Mucosa of descending colon (tissue), 3 donors: Measurements from ENCODE around the gene NPAS2. TPM values are rescaled to one million over a fixed set of nuclear protein-coding genes. Genes with fewer than 3 reads are reported as not detected.

Experiments used
- ATAC-seq: fragments of 200-7000 bp; cut with Tn5 transposase; one replicate; pipeline ENCODE4 v1.9.1; 2020; ENCODE audit warnings: mild to moderate bottlenecking, moderate library complexity
- DNase-seq, 3 donors: peaks; one replicate each; pipeline ENCODE4 v3.0.0-alpha.2; 2020
- H3K36me3 ChIP-seq: fragments of 200-600 bp; one replicate; pipeline ENCODE4 v1.8.0; 2021; ENCODE audit warnings: low read depth, mild to moderate bottlenecking
- H3K4me1 ChIP-seq: fragments of 200-600 bp; one replicate; pipeline ENCODE4 v1.8.0; 2021; ENCODE audit warnings: low read depth, mild to moderate bottlenecking
- H3K4me3 ChIP-seq: fragments of 200-600 bp; one replicate; pipeline ENCODE4 v1.8.0; 2021; ENCODE audit warnings: mild to moderate bottlenecking
- H3K9me3 ChIP-seq: fragments of 200-600 bp; one replicate; pipeline ENCODE4 v1.8.0; 2021; ENCODE audit warnings: mild to moderate bottlenecking
- CTCF ChIP-seq: fragments of 200-600 bp; IDR thresholded peaks from one replicate; pipeline ENCODE4 v1.8.0; 2022; ENCODE audit warnings: antibody characterized with exemption, mild to moderate bottlenecking
- intact Hi-C, 2 donors: fragments of 100-400 bp; cut with DNase I in 1 of 2; cut with micrococcal nuclease in 1 of 2; formaldehyde crosslinking; loops; one replicate each; pipeline versions ENCODE4 v1.11.0 to v1.11.1; 2022; cut with DNase I, micrococcal nuclease
- total RNA-seq, 3 donors: library from RNA; stranded (reverse); fragmentation: NEBNext Ultra II Directional in 2 of 3; extraction: Animal tissue kit (Norgen Biotek cat#: 25700) in 2 of 3; gene quantifications; one replicate each; pipeline versions ENCODE4 v1.2.1 to v1.2.4, GENCODE V29; 2021 to 2023
- donor health status: DM: no; HTN: no; CAD: no; lungs with moderate emphysema.
- donor health status: DM: no; HTN: no; CAD: no.
- donor health status: DM: no; HTN: yes; CAD: no.

Gene NPAS2
- total RNA-seq, 3 donors from 2014 or later, result 42.5 to 53.1 (median 46.5) TPM

DNA sequence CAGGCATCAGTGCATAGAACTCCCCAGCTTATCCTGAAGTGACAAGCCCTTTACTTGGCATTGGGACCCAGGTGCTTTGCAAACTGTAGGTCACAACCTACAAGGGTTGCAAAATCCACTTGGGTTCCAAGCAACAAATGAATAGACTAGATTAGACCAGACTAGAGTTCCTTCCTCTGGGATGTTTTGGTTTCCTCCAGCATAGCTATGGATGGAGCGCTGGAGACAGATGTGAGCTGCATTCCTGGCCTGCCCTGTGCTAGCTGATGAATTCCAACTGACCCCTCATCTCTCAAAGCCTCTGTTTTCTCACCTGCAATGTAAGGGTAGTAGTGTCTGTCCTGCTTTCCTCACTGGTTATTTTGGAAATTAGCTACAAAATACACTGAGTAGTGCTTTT, 86.2 kb downstream of the NPAS2 start:
- DNase-seq, result no peak
- no peak for ATAC-seq
- Histone ChIP-seq H3K36me3 (no peaks in the 10 kb centered on the region), H3K4me1 (no peaks in the 10 kb centered on the region), H3K4me3 (no peak overlapping the region), H3K9me3 (no peaks in the 10 kb centered on the region)
- no peak for TF ChIP-seq CTCF
- intact Hi-C loops, result no loop called here

GRCh38 chr2:100906679-100907078, 86.7 kb downstream of the NPAS2 start:
- Histone ChIP-seq H3K36me3 (no peaks in the 10 kb centered on the region), H3K4me3 (no peak overlapping the region), H3K9me3 (no peaks in the 10 kb centered on the region), H3K4me1 (no peaks in the 10 kb centered on the region)
- ATAC-seq, result no peak
- no peak for TF ChIP-seq CTCF
- intact Hi-C loops, result no loop called here
- DNase-seq, result no peak

DNA sequence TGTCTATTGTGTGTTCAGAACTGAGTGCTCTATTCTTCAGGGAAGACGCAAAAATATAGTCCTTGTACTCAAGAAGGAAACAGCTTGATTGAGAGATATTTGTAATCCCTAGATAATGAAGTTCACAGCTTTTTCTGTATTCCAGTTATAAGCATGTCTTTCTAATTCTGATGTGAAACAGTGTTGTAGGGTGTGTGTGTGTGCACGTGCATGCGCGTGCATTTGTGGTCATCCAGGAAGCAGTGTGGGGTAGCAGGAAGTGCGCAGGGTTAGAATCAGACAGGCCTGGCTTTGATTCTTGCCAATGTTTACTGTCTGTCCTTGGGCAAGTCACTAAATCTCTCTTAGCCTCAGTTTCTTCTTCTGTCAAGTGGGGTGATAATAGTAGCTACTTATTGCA, 87.9 kb downstream of the NPAS2 start:
- intact Hi-C loops, result no loop called here
- Histone ChIP-seq H3K9me3 (no peaks in the 10 kb centered on the region), H3K36me3 (no peaks in the 10 kb centered on the region), H3K4me3 (no peak overlapping the region), H3K4me1 (no peaks in the 10 kb centered on the region)
- ATAC-seq, result no peak
- no peak for DNase-seq
- no peak for TF ChIP-seq CTCF

DNA sequence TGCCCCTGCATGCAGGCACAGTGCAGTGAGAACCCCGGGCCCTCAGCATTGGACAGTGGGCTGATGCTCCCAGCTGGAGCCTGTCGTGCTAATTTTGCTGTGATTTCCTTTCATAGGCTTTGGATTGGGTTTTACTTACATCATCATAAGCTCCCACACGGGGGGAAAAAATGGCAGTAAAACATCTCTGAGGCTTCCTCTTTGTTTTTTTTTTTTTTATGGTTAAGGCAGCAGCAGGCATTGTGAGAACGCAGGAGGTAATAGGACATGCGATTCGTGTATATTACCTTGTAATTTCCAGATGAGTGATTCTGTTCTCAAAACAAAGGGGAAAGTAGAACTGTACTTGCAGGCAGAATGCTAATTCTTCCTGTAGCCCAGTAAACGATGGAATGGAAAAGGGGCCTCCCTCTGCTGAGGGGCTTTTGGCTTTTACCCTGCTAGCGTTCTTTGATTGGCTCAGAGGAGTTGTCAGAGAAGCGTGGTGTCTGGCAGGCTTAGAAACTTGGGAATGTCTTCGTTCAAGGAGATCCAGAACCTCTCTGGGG, 89.7 kb downstream of the NPAS2 start:
- no peak for DNase-seq
- no peaks in the 10 kb centered on the region for H3K4me1 ChIP-seq
- no peak for TF ChIP-seq CTCF
- ATAC-seq, result no peak
- H3K4me3 ChIP-seq, result no peak overlapping the region
- intact Hi-C loops, result no loop called here
- H3K9me3 ChIP-seq, result no peaks in the 10 kb centered on the region
- no peaks in the 10 kb centered on the region for H3K36me3 ChIP-seq

DNA sequence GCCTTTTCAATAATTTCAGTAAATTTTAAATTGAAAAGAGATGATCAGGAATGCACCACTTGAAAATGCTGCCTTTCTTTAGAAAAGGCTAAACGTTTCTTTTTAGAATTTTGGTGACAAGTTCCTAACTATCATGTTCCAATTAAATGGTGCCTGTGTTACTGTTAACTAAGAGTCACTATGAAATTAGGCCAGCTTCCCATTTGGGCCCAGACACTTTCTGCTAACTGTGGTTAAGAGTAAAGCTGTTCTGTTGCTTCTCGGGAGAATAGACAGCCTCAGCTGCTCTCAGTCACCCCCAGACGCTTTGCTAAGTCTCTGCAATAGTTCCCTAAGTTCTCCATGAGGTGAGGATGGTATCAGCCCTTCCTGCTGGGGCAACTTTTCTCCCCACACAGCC, 90.2 kb downstream of the NPAS2 start:
- intact Hi-C loops, result no loop called here
- Histone ChIP-seq H3K4me1 (no peaks in the 10 kb centered on the region), H3K4me3 (no peak overlapping the region), H3K36me3 (no peaks in the 10 kb centered on the region), H3K9me3 (no peaks in the 10 kb centered on the region)
- TF ChIP-seq CTCF, result no peak
- ATAC-seq, result no peak
- no peak for DNase-seq

DNA sequence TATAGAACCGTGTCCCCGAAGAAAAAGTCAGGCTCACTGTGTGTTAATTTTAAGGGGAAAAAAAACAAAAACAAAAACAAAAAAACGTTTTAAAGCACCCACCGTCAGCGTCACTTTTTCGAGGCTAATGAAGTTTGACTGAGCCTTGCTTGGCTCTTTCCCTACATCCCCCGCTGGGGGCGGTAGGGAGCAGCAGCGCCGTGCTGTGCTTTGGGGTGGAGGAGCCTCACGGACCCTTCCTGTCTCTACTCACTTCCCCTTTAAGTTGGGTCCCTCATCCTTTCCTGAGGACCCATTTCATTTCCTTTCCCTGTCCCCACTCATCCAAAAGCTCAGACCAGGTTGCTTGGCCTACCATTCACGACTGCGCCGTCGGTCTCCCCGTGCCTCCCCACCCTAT, 99.4 kb downstream of the NPAS2 start:
- DNase-seq, result no peak
- Histone ChIP-seq H3K9me3 (no peaks in the 10 kb centered on the region), H3K4me1 (no peaks in the 10 kb centered on the region)

More for the DNA sequence above, 99.4 kb downstream of the NPAS2 start:
- no peaks in the 10 kb centered on the region for H3K36me3 ChIP-seq
- intact Hi-C loops, result no loop called here
- H3K4me3 ChIP-seq, result no peak overlapping the region
- ATAC-seq, result no peak
- TF ChIP-seq CTCF, result no peak
